SIG-M5 treated with dmso at 0.1 percent for 504 hours (cell line): ENCODE results near the gene ATAD1.
"Not testable (repeated sequence)": the region's sequence is repeated elsewhere in the genome, so short reads cannot be mapped to it uniquely, and the experiment has no call there.

Source experiments
- DNase-seq: peaks from one replicate; lab custom pipeline; 2025; ENCODE audit not compliant: unreplicated experiment; lab: John Stamatoyannopoulos, UW

The ATAD1 gene

GRCh38 chr10:87846711-87847110 lies 28.7 kb upstream of the ATAD1 start:
- not testable (repeated sequence) for DNase-seq

- DNase-seq: no peak
These were observed 28.0 kb upstream of the ATAD1 start for GRCh38 chr10:87846023-87846422.

GRCh38 chr10:87845624-87845998 lies 27.6 kb upstream of the ATAD1 start:
- no peak for DNase-seq

GRCh38 chr10:87844837-87845623 lies 27.0 kb upstream of the ATAD1 start:
- no peak for DNase-seq

- no peak for DNase-seq
These were observed 25.7 kb upstream of the ATAD1 start for GRCh38 chr10:87843714-87844113.

- peak; percentile 70 for DNase-seq
These were observed 24.9 kb upstream of the ATAD1 start for GRCh38 chr10:87842776-87843497.

- DNase-seq: peak; percentile 21
These were observed 24.2 kb upstream of the ATAD1 start for GRCh38 chr10:87842220-87842641.

GRCh38 chr10:87841186-87841585 lies 23.2 kb upstream of the ATAD1 start:
- no peak for DNase-seq

- DNase-seq: no peak
These were observed 20.6 kb upstream of the ATAD1 start for GRCh38 chr10:87838650-87839049.

- DNase-seq: peak; percentile 75
These were observed 19.4 kb upstream of the ATAD1 start for GRCh38 chr10:87837445-87837844.

GRCh38 chr10:87836098-87836497 lies 18.1 kb upstream of the ATAD1 start:
- DNase-seq: no peak

GRCh38 chr10:87829986-87830729 lies 12.1 kb upstream of the ATAD1 start:
- DNase-seq: no peak

GRCh38 chr10:87829051-87829450 lies 11.0 kb upstream of the ATAD1 start:
- not testable (repeated sequence) for DNase-seq

- DNase-seq: no peak
These were observed 9.7 kb upstream of the ATAD1 start for GRCh38 chr10:87827681-87828080.

- no peak for DNase-seq
These were observed 8.6 kb upstream of the ATAD1 start for GRCh38 chr10:87826653-87827052.

GRCh38 chr10:87819289-87819585 lies 1.2 kb upstream of the ATAD1 start:
- no peak for DNase-seq

GRCh38 chr10:87818505-87819288 lies 671 bp upstream of the ATAD1 start:
- peak; percentile 50 for DNase-seq

GRCh38 chr10:87816898-87817608 lies 973 bp downstream of the ATAD1 start:
- peak; percentile 12 for DNase-seq

- peak; percentile 27 for DNase-seq
These were observed 1.7 kb downstream of the ATAD1 start for GRCh38 chr10:87816163-87816897.
